SH-SY5Y (cell line): ENCODE results near the gene TEAD1.

Source experiments
- GATA2 ChIP-seq: IDR thresholded peaks from 2 replicates; pipeline ENCODE4 v1.6.1; 2011; ENCODE audit warnings: mild to moderate bottlenecking, low read depth, low read length
- GATA3 ChIP-seq: IDR thresholded peaks from 2 replicates; pipeline ENCODE4 v1.6.1; 2011; ENCODE audit warnings: low read depth, mild to moderate bottlenecking, low read length, moderate library complexity

The TEAD1 gene

GRCh38 chr11:12756867-12757266 lies 82.6 kb downstream of the TEAD1 start:
- no peak for TF ChIP-seq GATA2
- TF ChIP-seq GATA3, result no peak

- no peak for TF ChIP-seq GATA2
- no peak for TF ChIP-seq GATA3
Observed at GRCh38 chr11:12757416-12757815, 83.2 kb downstream of the TEAD1 start.

GRCh38 chr11:12761029-12761428 lies 86.8 kb downstream of the TEAD1 start:
- no peak for TF ChIP-seq GATA3
- no peak for TF ChIP-seq GATA2

- TF ChIP-seq GATA2 (no peak), GATA3 (no peak)
Observed at GRCh38 chr11:12762278-12762677, 88.1 kb downstream of the TEAD1 start.

- TF ChIP-seq GATA3, result no peak
- TF ChIP-seq GATA2, result no peak
Observed at GRCh38 chr11:12762696-12763324, 88.6 kb downstream of the TEAD1 start.

GRCh38 chr11:12764187-12764914 lies 90.1 kb downstream of the TEAD1 start:
- TF ChIP-seq GATA3, result no peak
- TF ChIP-seq GATA2, result no peak

- TF ChIP-seq GATA3 (no peak), GATA2 (no peak)
Observed at GRCh38 chr11:12765428-12765827, 91.2 kb downstream of the TEAD1 start.

- TF ChIP-seq GATA2, result no peak
- no peak for TF ChIP-seq GATA3
Observed at GRCh38 chr11:12767027-12767426, 92.8 kb downstream of the TEAD1 start.

GRCh38 chr11:12767577-12767976 lies 93.4 kb downstream of the TEAD1 start:
- TF ChIP-seq GATA3, result no peak
- TF ChIP-seq GATA2, result no peak

- TF ChIP-seq GATA3 (no peak), GATA2 (no peak)
Observed at GRCh38 chr11:12768726-12769673, 94.8 kb downstream of the TEAD1 start.

GRCh38 chr11:12769834-12770345 lies 95.7 kb downstream of the TEAD1 start:
- TF ChIP-seq GATA2, result no peak
- TF ChIP-seq GATA3, result no peak

GRCh38 chr11:12770435-12770834 lies 96.2 kb downstream of the TEAD1 start:
- TF ChIP-seq GATA2 (no peak), GATA3 (no peak)

- TF ChIP-seq GATA3 (no peak), GATA2 (no peak)
Observed at GRCh38 chr11:12770966-12771597, 96.9 kb downstream of the TEAD1 start.

- TF ChIP-seq GATA2 (no peak), GATA3 (no peak)
Observed at GRCh38 chr11:12771875-12772274, 97.7 kb downstream of the TEAD1 start.

- no peak for TF ChIP-seq GATA3
- no peak for TF ChIP-seq GATA2
Observed at GRCh38 chr11:12772324-12772723, 98.1 kb downstream of the TEAD1 start.
